ENCODE measurements around the gene MYCBPAP. TPM values are rescaled to one million over a fixed set of nuclear protein-coding genes. Genes with fewer than 3 reads are reported as not detected.

The MYCBPAP gene
- total RNA-seq, 1 experiment from 2014 or later, result 0.19 TPM

- H3K4me1 Mint-ChIP-seq (ENCODE audit: insufficient read depth, unreplicated experiment), result no peaks in the 10 kb centered on the region
- no peak for DNase-seq (ENCODE audit: unreplicated experiment)
- POLR2A ChIA-PET, result interaction anchor here (1.1 kb wide), 1 partner anchor 11 kb away, joined by 3 read pairs; no protein-coding TSS in a partner anchor
- CTCF ChIA-PET, result interaction anchor here (1.3 to 1.7 kb wide), 3 partner anchors 11 to 19 kb away, joined by 3 to 4 read pairs (median 3); no protein-coding TSS in a partner anchor
- no peaks in the 10 kb centered on the region for H3K9me3 Mint-ChIP-seq (ENCODE audit: unreplicated experiment)
- no peak overlapping the region for H3K4me3 Mint-ChIP-seq (ENCODE audit: unreplicated experiment)
- BruUV-seq (replicated peaks), result no TSS peak
- intact Hi-C loops (cut with micrococcal nuclease), result no loop called here
- no peak overlapping the region for H3K27ac Mint-ChIP-seq (ENCODE audit: low read depth, unreplicated experiment)
- no peaks in the 10 kb centered on the region for H3K36me3 Mint-ChIP-seq (ENCODE audit: insufficient read depth, unreplicated experiment)
- peaks cover 16% of the 10 kb centered on the region for H3K27me3 Mint-ChIP-seq (ENCODE audit: insufficient read depth, unreplicated experiment)
- no peak for TF ChIP-seq CTCF (IDR thresholded peaks at IDR 0.05; ENCODE audit: unreplicated experiment)
Observed at GRCh38 chr17:50573866-50574611, 65.8 kb downstream of the MYCBPAP start.

GRCh38 chr17:50575581-50576210 is 67.5 kb downstream of the MYCBPAP start:
- Mint-ChIP-seq H3K4me1 (ENCODE audit: insufficient read depth, unreplicated experiment) (no peaks in the 10 kb centered on the region), H3K4me3 (ENCODE audit: unreplicated experiment) (no peak overlapping the region), H3K36me3 (ENCODE audit: insufficient read depth, unreplicated experiment) (no peaks in the 10 kb centered on the region), H3K9me3 (ENCODE audit: unreplicated experiment) (no peaks in the 10 kb centered on the region), H3K27ac (ENCODE audit: low read depth, unreplicated experiment) (no peak overlapping the region), H3K27me3 (ENCODE audit: insufficient read depth, unreplicated experiment) (peaks cover 23% of the 10 kb centered on the region)
- BruUV-seq (replicated peaks), result no TSS peak
- ChIA-PET CTCF (interaction anchor here (1.7 kb wide), 1 partner anchor 20 kb away, joined by 3 read pairs; no protein-coding TSS in a partner anchor), POLR2A (interaction anchor here (0.7 to 1.0 kb wide), 3 partner anchors 9 to 59 kb away, joined by 3 read pairs; no protein-coding TSS in a partner anchor)
- DNase-seq (ENCODE audit: unreplicated experiment), result no peak
- intact Hi-C loops (cut with micrococcal nuclease), result no loop called here
- TF ChIP-seq CTCF (IDR thresholded peaks at IDR 0.05; ENCODE audit: unreplicated experiment), result peak; percentile 14

GRCh38 chr17:50576864-50577263 is 68.6 kb downstream of the MYCBPAP start:
- Mint-ChIP-seq H3K36me3 (ENCODE audit: insufficient read depth, unreplicated experiment) (no peaks in the 10 kb centered on the region), H3K27me3 (ENCODE audit: insufficient read depth, unreplicated experiment) (peaks cover 35% of the 10 kb centered on the region), H3K4me1 (ENCODE audit: insufficient read depth, unreplicated experiment) (no peaks in the 10 kb centered on the region), H3K9me3 (ENCODE audit: unreplicated experiment) (no peaks in the 10 kb centered on the region), H3K27ac (ENCODE audit: low read depth, unreplicated experiment) (no peak overlapping the region), H3K4me3 (ENCODE audit: unreplicated experiment) (no peak overlapping the region)
- CTCF ChIA-PET, result interaction anchor here (0.9 kb wide), 1 partner anchor 105 kb away, joined by 4 read pairs; no protein-coding TSS in a partner anchor
- no peak for DNase-seq (ENCODE audit: unreplicated experiment)
- POLR2A ChIA-PET, result interaction anchor here (0.5 kb wide), 1 partner anchor 58 kb away, joined by 3 read pairs; the partner anchor contains the start of gene ABCC3
- intact Hi-C loops (cut with micrococcal nuclease), result no loop called here
- BruUV-seq (replicated peaks), result no TSS peak
- TF ChIP-seq CTCF (IDR thresholded peaks at IDR 0.05; ENCODE audit: unreplicated experiment), result no peak

- H3K27me3 Mint-ChIP-seq (ENCODE audit: insufficient read depth, unreplicated experiment), result peaks cover 41% of the 10 kb centered on the region
- no peak for TF ChIP-seq CTCF (IDR thresholded peaks at IDR 0.05; ENCODE audit: unreplicated experiment)
- H3K36me3 Mint-ChIP-seq (ENCODE audit: insufficient read depth, unreplicated experiment), result no peaks in the 10 kb centered on the region
- DNase-seq (ENCODE audit: unreplicated experiment), result no peak
- intact Hi-C loops (cut with micrococcal nuclease), result no loop called here
- no TSS peak for BruUV-seq (replicated peaks)
- no peaks in the 10 kb centered on the region for H3K4me1 Mint-ChIP-seq (ENCODE audit: insufficient read depth, unreplicated experiment)
- POLR2A ChIA-PET, result interaction anchor here (0.5 kb wide), 1 partner anchor 57 kb away, joined by 3 read pairs; the partner anchor contains the start of gene ABCC3
- H3K4me3 Mint-ChIP-seq (ENCODE audit: unreplicated experiment), result no peak overlapping the region
- H3K27ac Mint-ChIP-seq (ENCODE audit: low read depth, unreplicated experiment), result no peak overlapping the region
- no peaks in the 10 kb centered on the region for H3K9me3 Mint-ChIP-seq (ENCODE audit: unreplicated experiment)
- CTCF ChIA-PET, result no interaction called here
Observed at GRCh38 chr17:50577451-50577954, 69.3 kb downstream of the MYCBPAP start.

All from MCF 10A (cell line).